GM21825 (cell line): ENCODE results near the gene ARHGAP24.
"Not testable (repeated sequence)": the region's sequence is repeated elsewhere in the genome, so short reads cannot be mapped to it uniquely, and the experiment has no call there.

Experiments used
- ATAC-seq: cut with Tn5 transposase; IDR thresholded peaks from one replicate; pipeline ENCODE4 v1.9.1; 2021; ENCODE audit warnings: mild to moderate bottlenecking, moderate library complexity; ENCODE audit not compliant: unreplicated experiment

ARHGAP24 gene

GRCh38 chr4:85803856-85804255, 328.9 kb downstream of the ARHGAP24 start:
- ATAC-seq = no peak

- ATAC-seq = no peak
These were observed 330.9 kb downstream of the ARHGAP24 start for GRCh38 chr4:85805891-85806290.

GRCh38 chr4:85806334-85806733, 331.4 kb downstream of the ARHGAP24 start:
- no peak for ATAC-seq

GRCh38 chr4:85807247-85807950, 332.4 kb downstream of the ARHGAP24 start:
- ATAC-seq = no peak

- no peak for ATAC-seq
These were observed 333.2 kb downstream of the ARHGAP24 start for GRCh38 chr4:85808104-85808503.

GRCh38 chr4:85808864-85809263, 333.9 kb downstream of the ARHGAP24 start:
- ATAC-seq = no peak

GRCh38 chr4:85812776-85813175, 337.8 kb downstream of the ARHGAP24 start:
- no peak for ATAC-seq

- no peak for ATAC-seq
These were observed 341.0 kb downstream of the ARHGAP24 start for GRCh38 chr4:85815796-85816459.

- ATAC-seq = no peak
These were observed 343.8 kb downstream of the ARHGAP24 start for GRCh38 chr4:85818700-85819099.

GRCh38 chr4:85820101-85820500, 345.2 kb downstream of the ARHGAP24 start:
- not testable (repeated sequence) for ATAC-seq

- no peak for ATAC-seq
These were observed 346.9 kb downstream of the ARHGAP24 start for GRCh38 chr4:85821688-85822455.

- ATAC-seq = no peak
These were observed 348.3 kb downstream of the ARHGAP24 start for GRCh38 chr4:85823295-85823694.

- no peak for ATAC-seq
These were observed 349.4 kb downstream of the ARHGAP24 start for GRCh38 chr4:85824166-85824945.

- no peak for ATAC-seq
These were observed 351.2 kb downstream of the ARHGAP24 start for GRCh38 chr4:85826060-85826678.

GRCh38 chr4:85828027-85828890, 353.3 kb downstream of the ARHGAP24 start:
- no peak for ATAC-seq

- ATAC-seq = no peak
These were observed 354.5 kb downstream of the ARHGAP24 start for GRCh38 chr4:85829276-85830051.

GRCh38 chr4:85831647-85832046, 356.7 kb downstream of the ARHGAP24 start:
- no peak for ATAC-seq

GRCh38 chr4:85833302-85833701, 358.4 kb downstream of the ARHGAP24 start:
- no peak for ATAC-seq

- ATAC-seq = no peak
These were observed 360.0 kb downstream of the ARHGAP24 start for GRCh38 chr4:85834934-85835333.
